ENCODE data around the gene ELOVL6. TPM values are rescaled to one million over a fixed set of nuclear protein-coding genes. Genes with fewer than 3 reads are reported as not detected.

ELOVL6 gene
- total and polyA plus RNA-seq, 2 donors (not counting 1 experiment from before 2014, with no cell fraction given): 15.0 to 43.4 TPM

DNA sequence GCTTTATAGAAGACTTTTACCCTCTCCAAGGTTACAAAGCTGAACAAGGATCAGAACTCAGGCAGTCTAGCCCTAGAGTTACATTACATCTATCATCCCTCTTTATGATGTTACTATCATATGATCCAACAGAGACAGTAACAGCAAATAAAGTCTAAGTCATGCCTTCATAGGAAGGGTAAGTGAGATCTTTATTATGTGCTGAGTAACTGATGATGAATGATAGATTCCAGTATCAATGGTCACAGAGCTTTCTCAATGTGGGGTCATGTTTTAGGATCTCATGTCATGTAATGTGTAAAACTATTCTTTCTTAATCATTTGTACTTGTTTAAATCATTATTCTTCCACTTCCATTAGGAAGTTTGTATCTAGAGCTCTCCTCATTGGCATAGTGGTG, 22.8 kb downstream of the ELOVL6 start:
- H3K36me3 ChIP-seq (ENCODE audit: control insufficient read depth, insufficient read depth, low read length): no peaks in the 10 kb centered on the region
- H3K27me3 ChIP-seq (ENCODE audit: control insufficient read depth, insufficient read depth, low read length): no peaks in the 10 kb centered on the region
- H3K79me2 ChIP-seq (ENCODE audit: control insufficient read depth, insufficient read depth, low read length): no peaks in the 10 kb centered on the region
- H3K4me1 ChIP-seq (ENCODE audit: control insufficient read depth, extremely low read depth, insufficient read depth, low read length): no peaks in the 10 kb centered on the region
- no peaks in the 10 kb centered on the region for H4K20me1 ChIP-seq (ENCODE audit: control insufficient read depth, extremely low read depth, insufficient read depth, low read length)
- no peak overlapping the region for H3K9ac ChIP-seq (ENCODE audit: insufficient read depth, low read length)
- no peak overlapping the region for H3K4me3 ChIP-seq (replicated peaks in 1 of 4; ENCODE audit: control extremely low read depth in 1 of 4, insufficient read depth in 1 of 4, low read depth in 3 of 4, low read length in 4 of 4)
- no peak overlapping the region for H2AFZ ChIP-seq (ENCODE audit: low read length)
- no peak for TF ChIP-seq EZH2 (IDR thresholded peaks at IDR 0.05; ENCODE audit: low read length, missing control alignments)
- TF ChIP-seq, protein P1, sequence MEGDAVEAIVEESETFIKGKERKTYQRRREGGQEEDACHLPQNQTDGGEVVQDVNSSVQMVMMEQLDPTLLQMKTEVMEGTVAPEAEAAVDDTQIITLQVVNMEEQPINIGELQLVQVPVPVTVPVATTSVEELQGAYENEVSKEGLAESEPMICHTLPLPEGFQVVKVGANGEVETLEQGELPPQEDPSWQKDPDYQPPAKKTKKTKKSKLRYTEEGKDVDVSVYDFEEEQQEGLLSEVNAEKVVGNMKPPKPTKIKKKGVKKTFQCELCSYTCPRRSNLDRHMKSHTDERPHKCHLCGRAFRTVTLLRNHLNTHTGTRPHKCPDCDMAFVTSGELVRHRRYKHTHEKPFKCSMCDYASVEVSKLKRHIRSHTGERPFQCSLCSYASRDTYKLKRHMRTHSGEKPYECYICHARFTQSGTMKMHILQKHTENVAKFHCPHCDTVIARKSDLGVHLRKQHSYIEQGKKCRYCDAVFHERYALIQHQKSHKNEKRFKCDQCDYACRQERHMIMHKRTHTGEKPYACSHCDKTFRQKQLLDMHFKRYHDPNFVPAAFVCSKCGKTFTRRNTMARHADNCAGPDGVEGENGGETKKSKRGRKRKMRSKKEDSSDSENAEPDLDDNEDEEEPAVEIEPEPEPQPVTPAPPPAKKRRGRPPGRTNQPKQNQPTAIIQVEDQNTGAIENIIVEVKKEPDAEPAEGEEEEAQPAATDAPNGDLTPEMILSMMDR (conservative IDR thresholded peaks at IDR 0.05 in 1 of 2, IDR thresholded peaks at IDR 0.05 in 1 of 2; ENCODE audit: low read depth in 1 of 2, low read length in 2 of 2): no peak
- H3K27ac ChIP-seq (ENCODE audit: insufficient read depth, low read length): no peak overlapping the region
- no peak overlapping the region for H3K4me2 ChIP-seq (ENCODE audit: extremely low read depth, insufficient read depth, low read length)
- no peaks in the 10 kb centered on the region for H3K9me3 ChIP-seq (ENCODE audit: control insufficient read depth, insufficient read depth, low read depth, low read length)
- DNase-seq (ENCODE audit: low read depth in 2 of 2): no peak

DNA sequence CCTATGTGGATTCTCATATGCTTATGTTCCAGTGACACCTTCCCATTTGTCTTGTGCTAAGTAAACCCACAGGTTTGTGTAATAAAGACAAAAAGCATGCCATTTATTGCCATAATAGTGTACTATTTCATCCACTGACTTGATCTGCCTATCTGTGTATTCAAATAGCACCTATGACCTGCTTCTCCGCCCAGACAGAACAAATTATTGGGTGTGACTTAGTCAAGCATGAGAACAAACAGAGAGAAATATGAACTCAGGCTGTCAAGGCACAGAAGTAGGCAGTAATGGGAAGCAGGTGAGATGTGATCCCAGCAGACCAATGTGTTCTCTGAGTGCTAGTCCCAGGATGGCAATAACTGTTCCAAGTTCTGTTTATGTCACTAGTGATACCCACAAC, 25.4 kb downstream of the ELOVL6 start:
- H3K9me3 ChIP-seq (ENCODE audit: control insufficient read depth, insufficient read depth, low read depth, low read length): no peaks in the 10 kb centered on the region
- no peak overlapping the region for H3K9ac ChIP-seq (ENCODE audit: insufficient read depth, low read length)
- H3K4me2 ChIP-seq (ENCODE audit: extremely low read depth, insufficient read depth, low read length): no peak overlapping the region
- no peak for DNase-seq (ENCODE audit: low read depth in 2 of 2)
- no peaks in the 10 kb centered on the region for H3K79me2 ChIP-seq (ENCODE audit: control insufficient read depth, insufficient read depth, low read length)
- H3K27ac ChIP-seq (ENCODE audit: insufficient read depth, low read length): no peak overlapping the region
- H3K36me3 ChIP-seq (ENCODE audit: control insufficient read depth, insufficient read depth, low read length): no peaks in the 10 kb centered on the region
- no peaks in the 10 kb centered on the region for H3K4me1 ChIP-seq (ENCODE audit: control insufficient read depth, extremely low read depth, insufficient read depth, low read length)
- H3K27me3 ChIP-seq (ENCODE audit: control insufficient read depth, insufficient read depth, low read length): no peaks in the 10 kb centered on the region
- H4K20me1 ChIP-seq (ENCODE audit: control insufficient read depth, extremely low read depth, insufficient read depth, low read length): no peaks in the 10 kb centered on the region
- no peak overlapping the region for H3K4me3 ChIP-seq (replicated peaks in 1 of 4; ENCODE audit: control extremely low read depth in 1 of 4, insufficient read depth in 1 of 4, low read depth in 3 of 4, low read length in 4 of 4)
- no peak for TF ChIP-seq EZH2 (IDR thresholded peaks at IDR 0.05; ENCODE audit: low read length, missing control alignments)
- TF ChIP-seq, protein P1 (conservative IDR thresholded peaks at IDR 0.05 in 1 of 2, IDR thresholded peaks at IDR 0.05 in 1 of 2; ENCODE audit: low read depth in 1 of 2, low read length in 2 of 2): no peak
- no peak overlapping the region for H2AFZ ChIP-seq (ENCODE audit: low read length)

DNA sequence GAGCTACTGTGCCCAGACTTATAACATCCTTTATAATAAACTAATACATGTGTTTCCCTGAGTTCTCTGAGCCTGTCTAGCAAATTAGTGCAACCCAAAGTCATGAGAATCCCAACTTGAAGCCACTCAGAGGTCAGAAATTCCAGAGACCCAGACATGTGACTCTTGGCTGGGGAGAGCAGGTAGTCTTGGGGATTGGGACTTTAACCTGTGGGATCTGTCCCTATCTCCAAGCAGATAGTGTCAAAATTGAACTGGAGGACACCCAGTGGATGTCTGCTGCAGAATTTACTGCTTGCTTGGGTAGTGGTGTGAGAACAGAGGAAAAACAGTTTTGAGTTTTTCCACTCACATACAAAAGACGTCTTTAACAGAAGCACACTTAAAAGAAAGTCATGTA, 26.4 kb downstream of the ELOVL6 start:
- Histone ChIP-seq H4K20me1 (ENCODE audit: control insufficient read depth, extremely low read depth, insufficient read depth, low read length) (no peaks in the 10 kb centered on the region), H3K4me1 (ENCODE audit: control insufficient read depth, extremely low read depth, insufficient read depth, low read length) (no peaks in the 10 kb centered on the region), H3K36me3 (ENCODE audit: control insufficient read depth, insufficient read depth, low read length) (no peaks in the 10 kb centered on the region), H3K9ac (ENCODE audit: insufficient read depth, low read length) (no peak overlapping the region), H2AFZ (ENCODE audit: low read length) (no peak overlapping the region), H3K9me3 (ENCODE audit: control insufficient read depth, insufficient read depth, low read depth, low read length) (no peaks in the 10 kb centered on the region), H3K27ac (ENCODE audit: insufficient read depth, low read length) (no peak overlapping the region), H3K4me3 (replicated peaks in 1 of 4; ENCODE audit: control extremely low read depth in 1 of 4, insufficient read depth in 1 of 4, low read depth in 3 of 4, low read length in 4 of 4) (no peak overlapping the region), H3K27me3 (ENCODE audit: control insufficient read depth, insufficient read depth, low read length) (no peaks in the 10 kb centered on the region), H3K79me2 (ENCODE audit: control insufficient read depth, insufficient read depth, low read length) (no peaks in the 10 kb centered on the region), H3K4me2 (ENCODE audit: extremely low read depth, insufficient read depth, low read length) (no peak overlapping the region)
- DNase-seq (ENCODE audit: low read depth in 2 of 2): no peak
- TF ChIP-seq, protein P1 (conservative IDR thresholded peaks at IDR 0.05 in 1 of 2, IDR thresholded peaks at IDR 0.05 in 1 of 2; ENCODE audit: low read depth in 1 of 2, low read length in 2 of 2): no peak
- no peak for TF ChIP-seq EZH2 (IDR thresholded peaks at IDR 0.05; ENCODE audit: low read length, missing control alignments)
